ENCODE data around the gene CPM.
A peak's percentile ranks its signal among the peaks of the same experiment; 100 is the strongest.

The CPM gene

GRCh38 chr12:68878283-68878682 lies 54.7 kb downstream of the CPM start:
- no peak for DNase-seq (ENCODE audit: low read depth)

GRCh38 chr12:68877583-68877982 lies 55.4 kb downstream of the CPM start:
- DNase-seq (ENCODE audit: low read depth), result no peak

- no peak for DNase-seq (ENCODE audit: low read depth)
Observed at GRCh38 chr12:68876461-68876860, 56.5 kb downstream of the CPM start.

- no peak for DNase-seq (ENCODE audit: low read depth)
Observed at GRCh38 chr12:68873316-68873715, 59.7 kb downstream of the CPM start.

GRCh38 chr12:68871921-68872320 lies 61.0 kb downstream of the CPM start:
- DNase-seq (ENCODE audit: low read depth), result no peak

GRCh38 chr12:68871396-68871795 lies 61.6 kb downstream of the CPM start:
- no peak for DNase-seq (ENCODE audit: low read depth)

GRCh38 chr12:68870443-68870842 lies 62.5 kb downstream of the CPM start:
- no peak for DNase-seq (ENCODE audit: low read depth)

- DNase-seq (ENCODE audit: low read depth), result no peak
Observed at GRCh38 chr12:68870011-68870410, 63.0 kb downstream of the CPM start.

- no peak for DNase-seq (ENCODE audit: low read depth)
Observed at GRCh38 chr12:68868043-68868790, 64.8 kb downstream of the CPM start.

GRCh38 chr12:68867606-68868005 lies 65.4 kb downstream of the CPM start:
- no peak for DNase-seq (ENCODE audit: low read depth)

- no peak for DNase-seq (ENCODE audit: low read depth)
Observed at GRCh38 chr12:68866950-68867349, 66.0 kb downstream of the CPM start.

GRCh38 chr12:68865399-68866164 lies 67.4 kb downstream of the CPM start:
- no peak for DNase-seq (ENCODE audit: low read depth)

GRCh38 chr12:68864604-68865003 lies 68.4 kb downstream of the CPM start:
- no peak for DNase-seq (ENCODE audit: low read depth)

- peak; percentile 27 for DNase-seq (ENCODE audit: low read depth)
Observed at GRCh38 chr12:68863886-68864454, 69.0 kb downstream of the CPM start.

- no peak for DNase-seq (ENCODE audit: low read depth)
Observed at GRCh38 chr12:68863109-68863770, 69.7 kb downstream of the CPM start.

- DNase-seq (ENCODE audit: low read depth), result no peak
Observed at GRCh38 chr12:68861890-68862289, 71.1 kb downstream of the CPM start.

GRCh38 chr12:68856510-68856909 lies 76.5 kb downstream of the CPM start:
- DNase-seq (ENCODE audit: low read depth), result no peak

- DNase-seq (ENCODE audit: low read depth), result no peak
Observed at GRCh38 chr12:68855771-68856170, 77.2 kb downstream of the CPM start.

- DNase-seq (ENCODE audit: low read depth), result no peak
Observed at GRCh38 chr12:68855111-68855510, 77.9 kb downstream of the CPM start.

- DNase-seq (ENCODE audit: low read depth), result no peak
Observed at GRCh38 chr12:68854554-68854953, 78.4 kb downstream of the CPM start.

GRCh38 chr12:68854078-68854468 lies 78.9 kb downstream of the CPM start:
- DNase-seq (ENCODE audit: low read depth), result no peak

GRCh38 chr12:68853396-68854077 lies 79.4 kb downstream of the CPM start:
- no peak for DNase-seq (ENCODE audit: low read depth)
